Activated CD4-positive, CD25-positive, alpha-beta regulatory T cell (primary cell): ENCODE data around the gene CELF2.

Experiments
- DNase-seq, 4 experiments: peaks; one replicate each; lab custom pipeline; 2025; lab: John Stamatoyannopoulos, UW

The CELF2 gene

DNA sequence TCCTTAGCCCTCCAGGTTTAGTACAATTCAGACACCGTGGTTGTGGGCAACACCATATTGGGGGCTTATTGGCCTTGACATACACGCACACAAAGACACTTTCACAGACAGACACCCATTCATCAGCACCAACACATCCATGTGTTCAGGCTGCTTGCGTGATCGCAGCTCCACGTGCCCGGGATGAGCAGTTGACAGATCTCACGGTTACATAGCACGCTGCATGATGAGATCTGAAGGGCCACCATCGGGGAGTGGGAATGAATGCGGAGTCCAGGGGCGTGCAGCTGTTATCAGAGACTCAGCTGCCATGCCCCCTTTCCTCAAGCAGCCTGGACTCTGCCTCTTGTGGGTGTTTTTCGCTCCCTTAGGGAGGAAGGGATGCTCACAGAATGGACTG, 308.6 kb downstream of the CELF2 start:
- no peak for DNase-seq

DNA sequence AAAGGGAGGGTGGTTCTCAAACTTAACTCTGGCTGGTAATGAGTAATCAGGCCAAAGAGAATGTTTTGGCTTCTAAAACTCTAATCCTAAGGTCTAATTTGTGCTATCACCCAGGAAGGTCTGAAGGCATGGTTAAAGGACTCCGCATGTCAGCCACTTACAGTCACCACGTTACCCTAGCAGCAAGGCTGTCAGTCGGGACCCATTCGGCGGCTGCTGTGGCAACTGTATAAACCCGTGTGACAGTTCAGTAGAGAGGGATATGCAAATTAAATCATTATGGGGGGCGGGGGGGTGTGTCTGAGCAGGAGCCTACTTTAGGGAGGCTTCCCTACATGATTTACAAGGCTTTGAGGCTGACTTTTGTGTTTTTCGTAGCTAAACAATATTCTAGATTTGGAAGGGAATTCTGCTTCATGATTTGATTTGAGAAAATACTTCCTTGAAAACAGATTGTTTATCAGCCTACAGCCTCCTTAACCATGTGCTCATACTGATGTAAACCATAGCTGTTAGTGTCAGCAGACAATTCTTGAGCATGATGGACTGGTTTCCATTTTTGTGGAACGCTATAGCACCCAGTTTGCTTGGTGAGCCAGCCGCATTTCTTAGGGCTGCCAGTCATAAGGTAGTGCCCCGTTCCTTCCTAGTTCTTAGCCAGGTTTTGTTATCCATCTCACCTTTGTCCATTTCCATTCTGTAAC, 309.4 kb downstream of the CELF2 start:
- DNase-seq = no peak

GRCh38 chr10:11328264-11329061, 310.8 kb downstream of the CELF2 start:
- DNase-seq = no peak

DNA sequence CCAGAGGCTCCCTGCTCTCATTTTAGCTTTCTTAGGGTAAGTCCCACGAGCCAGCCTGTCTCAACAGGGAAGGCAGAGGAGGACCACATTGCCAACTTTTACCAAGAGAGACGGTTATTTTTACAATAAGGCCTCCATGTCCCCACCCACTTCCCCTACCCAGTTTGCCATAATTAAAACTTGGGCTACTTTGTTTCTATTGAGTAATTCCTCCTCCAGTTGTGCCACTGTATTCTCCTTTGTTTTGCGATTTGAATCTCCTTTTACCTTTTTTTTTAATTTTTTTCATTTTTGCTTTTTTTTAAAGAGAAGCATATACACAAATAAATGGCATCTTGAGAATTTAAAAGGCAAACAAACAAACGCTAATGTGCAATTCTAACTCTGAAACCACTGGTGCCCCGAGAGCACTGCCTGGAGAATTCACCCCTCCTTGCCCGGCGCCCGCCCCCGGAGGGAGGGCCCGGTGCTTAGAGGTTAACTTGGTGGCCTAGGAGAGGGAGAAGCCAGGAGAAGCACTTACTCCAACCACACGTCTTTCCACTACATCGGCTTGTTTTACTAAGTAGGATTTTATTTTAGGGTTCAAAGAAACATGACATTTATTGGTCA, 311.5 kb downstream of the CELF2 start:
- no peak for DNase-seq

DNA sequence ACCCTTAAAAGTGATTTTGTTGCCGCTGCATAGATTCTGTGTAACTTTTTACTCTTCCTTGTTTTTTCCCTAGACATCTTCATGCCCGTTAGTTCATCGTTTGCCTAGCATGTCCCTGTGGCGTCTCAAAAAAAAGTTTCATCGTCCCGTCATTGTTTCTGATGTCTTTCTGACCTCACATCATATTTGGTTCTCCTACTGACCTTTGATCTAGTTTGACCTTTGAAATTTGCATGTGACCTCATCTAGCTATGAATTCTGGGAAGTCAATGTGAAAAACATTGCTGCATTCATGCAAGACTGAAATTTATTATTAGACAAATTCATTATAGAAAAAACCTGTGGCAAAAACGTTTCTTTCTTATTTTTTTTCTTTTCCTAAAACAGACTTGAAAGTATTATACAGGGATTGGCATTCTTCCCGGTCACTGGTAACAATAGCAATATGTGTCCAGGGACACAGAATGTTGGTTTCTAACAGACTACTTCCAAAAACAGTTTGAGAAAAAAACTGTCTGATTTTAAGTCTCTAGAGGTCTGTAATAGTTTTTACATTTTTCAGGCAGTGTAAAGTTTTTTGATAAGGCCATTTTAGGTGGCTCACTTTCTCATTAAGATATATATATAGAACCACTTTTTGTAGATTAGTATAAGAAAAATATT, 312.8 kb downstream of the CELF2 start:
- no peak for DNase-seq

DNA sequence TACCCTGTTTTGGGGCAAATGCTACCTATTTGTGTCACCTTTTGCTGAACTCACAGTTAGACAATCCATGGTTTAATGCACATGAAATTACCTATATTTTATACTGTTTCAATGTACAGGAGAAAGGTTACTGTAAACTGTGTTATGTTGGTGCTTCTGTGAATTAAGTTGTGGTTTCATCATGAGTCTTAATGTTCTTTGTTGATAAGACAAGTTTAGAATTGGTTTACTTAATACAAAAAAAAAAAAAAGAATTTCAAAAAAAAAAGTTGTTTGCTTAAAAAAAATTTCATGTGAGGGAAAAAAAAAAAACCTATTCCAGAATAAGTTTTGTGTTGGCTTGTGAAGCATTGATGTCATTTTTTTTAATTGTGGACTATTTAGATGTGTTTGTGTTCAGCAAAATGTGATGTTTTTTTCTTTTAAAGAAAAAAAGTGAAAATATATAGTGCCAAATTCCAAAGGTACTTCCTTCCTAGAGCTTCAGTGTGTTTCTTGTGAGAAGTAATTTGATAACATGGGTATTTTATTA, 313.4 kb downstream of the CELF2 start:
- DNase-seq = no peak

GRCh38 chr10:11331726-11332125, 314.1 kb downstream of the CELF2 start:
- DNase-seq = no peak

DNA sequence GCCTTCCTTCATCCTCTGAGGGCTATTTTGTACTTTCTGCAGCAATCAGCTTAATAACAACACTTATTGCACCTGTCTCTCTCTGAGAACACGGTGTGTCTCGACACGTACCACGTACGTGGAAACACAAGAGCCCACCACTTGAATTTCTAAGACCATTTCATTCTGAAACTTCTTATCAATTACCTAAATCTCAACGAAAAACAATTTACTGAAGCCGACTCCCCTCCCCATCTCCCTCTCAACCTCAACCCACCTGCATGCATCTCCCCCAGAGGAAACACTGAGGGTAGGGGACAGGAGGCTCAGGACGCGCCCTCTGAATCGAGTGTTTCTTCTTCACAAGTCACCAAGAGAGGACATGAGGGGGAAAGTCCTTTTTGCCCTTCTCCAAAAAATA, 315.2 kb downstream of the CELF2 start:
- no peak for DNase-seq

DNA sequence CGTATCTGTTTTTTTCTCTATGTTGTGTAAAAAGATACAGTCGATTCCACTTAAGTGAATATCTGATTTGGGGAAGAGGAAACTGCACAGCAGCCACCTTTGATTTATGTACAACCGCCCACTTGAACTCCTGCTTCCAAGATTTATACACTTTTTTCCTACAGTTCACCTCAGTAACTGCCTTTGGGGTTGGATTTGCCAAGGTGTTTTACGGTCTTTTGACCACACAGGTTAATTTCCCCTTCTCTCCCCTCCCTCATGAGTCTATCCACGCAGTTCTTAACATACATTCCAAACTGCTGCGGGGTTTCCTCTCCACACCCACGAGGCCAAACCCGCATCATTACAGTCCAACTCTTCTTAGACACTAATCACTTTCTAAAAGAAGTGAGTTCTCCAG, 316.8 kb downstream of the CELF2 start:
- no peak for DNase-seq

DNA sequence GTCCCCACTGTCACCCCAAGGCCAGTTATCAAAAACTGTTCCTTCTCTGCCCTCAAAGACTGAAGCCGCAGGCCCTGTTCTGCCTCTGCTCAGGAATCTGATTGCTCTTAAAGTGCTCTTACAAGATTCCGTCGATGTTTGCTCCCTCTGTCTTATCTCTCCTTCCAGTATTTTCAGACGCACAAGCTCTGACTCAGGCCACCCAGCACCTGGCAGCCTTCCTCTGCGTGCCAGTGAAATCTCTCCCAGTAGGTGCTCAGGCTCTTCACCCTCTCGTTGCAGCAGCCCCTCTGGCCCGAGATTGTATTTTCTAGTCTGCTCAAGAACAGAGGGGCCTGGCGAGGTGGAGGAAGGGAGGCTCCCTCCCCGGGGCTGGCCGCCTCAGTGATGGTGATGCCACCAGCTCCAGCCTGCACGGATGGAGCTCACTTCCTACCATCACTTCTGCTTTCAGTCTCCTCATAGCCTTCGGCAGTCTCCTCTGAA, 317.5 kb downstream of the CELF2 start:
- DNase-seq = no peak

DNA sequence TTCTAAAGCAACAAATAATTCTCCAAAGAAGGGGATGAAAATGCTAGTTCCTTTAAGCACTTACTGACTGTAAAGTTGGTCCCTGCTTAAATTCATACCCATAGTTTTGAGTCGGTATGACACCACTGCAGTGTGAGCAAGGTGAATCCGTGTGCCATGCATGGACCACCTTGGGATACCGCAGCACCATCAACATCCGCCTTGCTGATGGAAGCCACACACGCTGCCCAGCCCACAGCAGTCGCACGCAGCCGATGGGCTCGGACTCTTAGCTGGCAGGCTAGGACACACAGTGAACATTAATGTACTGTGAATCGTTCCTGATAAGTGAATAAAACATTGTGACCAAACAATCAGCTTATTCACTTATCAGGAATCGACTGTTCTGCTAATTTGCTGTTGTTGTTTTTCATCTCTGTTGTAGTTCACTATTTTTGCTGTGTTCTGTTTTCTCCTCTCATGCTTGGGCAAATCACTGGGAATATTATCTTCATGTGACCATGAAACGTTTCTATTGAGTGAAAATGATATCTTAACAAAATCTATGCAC, 318.3 kb downstream of the CELF2 start:
- DNase-seq = no peak

- no peak for DNase-seq
These were observed 319.1 kb downstream of the CELF2 start for GRCh38 chr10:11336722-11337162.

DNA sequence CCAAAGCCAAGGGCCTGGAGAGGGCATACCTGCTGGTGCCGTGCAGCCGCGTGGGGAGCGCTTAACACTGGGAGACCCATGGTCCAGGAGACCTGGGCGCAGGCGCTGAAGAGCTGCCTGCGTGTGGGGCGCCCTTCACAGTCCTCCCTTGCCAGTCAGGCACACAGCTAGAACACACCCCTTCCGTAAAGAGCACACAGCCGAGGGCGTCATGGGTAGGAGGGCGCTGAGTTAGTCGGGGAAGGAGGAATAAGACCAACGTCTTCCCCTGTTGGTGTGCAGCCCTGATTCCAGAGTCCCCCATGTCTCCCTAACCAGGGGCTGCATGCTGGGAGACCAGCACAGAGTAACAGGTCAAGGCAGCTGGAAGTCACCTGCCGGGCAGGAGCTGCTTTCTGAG, 319.8 kb downstream of the CELF2 start:
- DNase-seq = no peak

DNA sequence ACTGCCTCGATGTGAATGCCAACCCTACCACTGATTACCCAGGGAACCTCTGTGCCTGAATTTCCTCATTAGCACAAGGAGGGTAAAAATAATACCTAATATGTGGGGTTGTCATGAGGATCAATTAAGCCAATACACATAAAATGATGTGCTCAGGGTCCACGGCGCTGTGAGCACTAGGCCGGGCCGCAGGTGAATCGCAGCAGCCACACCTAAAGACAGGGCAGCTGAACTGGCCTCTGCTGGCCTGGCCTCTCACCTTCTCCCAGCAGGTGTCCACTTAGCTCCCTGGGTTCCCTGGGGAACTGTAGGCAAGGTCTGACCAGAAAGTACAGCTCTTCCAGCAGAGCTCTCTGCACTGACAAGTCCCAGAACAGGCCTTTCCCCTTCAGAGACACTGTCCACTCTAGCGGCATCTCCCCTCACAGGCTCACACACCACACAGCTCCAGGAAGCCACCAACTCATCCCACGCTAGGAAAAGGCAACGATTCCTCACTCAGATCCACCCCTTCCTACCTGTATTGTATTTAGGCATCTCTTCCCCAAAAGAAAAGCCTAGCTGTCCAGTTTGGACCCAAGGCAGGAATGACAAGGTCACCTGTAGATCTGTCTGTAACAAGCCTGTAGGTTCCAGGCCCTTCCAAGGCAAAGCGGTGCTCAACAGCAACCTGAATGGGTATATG, 320.6 kb downstream of the CELF2 start:
- no peak for DNase-seq

- DNase-seq = no peak
These were observed 321.3 kb downstream of the CELF2 start for GRCh38 chr10:11339013-11339412.

- DNase-seq = no peak
These were observed 322.0 kb downstream of the CELF2 start for GRCh38 chr10:11339660-11340059.

- DNase-seq = no peak
These were observed 323.8 kb downstream of the CELF2 start for GRCh38 chr10:11341283-11341960.

DNA sequence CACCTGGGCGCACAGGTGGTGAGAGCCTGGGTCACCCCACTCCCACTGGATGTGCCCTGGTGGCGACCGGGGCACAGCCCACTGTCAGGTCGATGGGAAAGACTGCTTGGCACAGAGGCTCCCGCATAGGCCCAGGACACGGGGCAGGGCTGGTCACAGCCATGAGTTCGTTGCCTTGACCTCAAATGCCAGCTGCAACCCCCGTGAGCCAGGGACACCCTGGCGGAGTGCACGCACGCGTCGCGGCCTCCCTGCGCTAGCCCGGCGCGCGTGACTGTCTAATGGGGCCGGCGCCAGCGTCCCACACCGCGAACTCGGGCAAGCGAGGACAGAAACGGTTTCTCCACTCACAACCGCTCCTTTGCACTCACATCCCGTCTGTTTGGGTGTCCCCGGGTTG, 326.4 kb downstream of the CELF2 start:
- no peak for DNase-seq

- DNase-seq = no peak
These were observed 326.9 kb downstream of the CELF2 start for GRCh38 chr10:11344550-11344949.

DNA sequence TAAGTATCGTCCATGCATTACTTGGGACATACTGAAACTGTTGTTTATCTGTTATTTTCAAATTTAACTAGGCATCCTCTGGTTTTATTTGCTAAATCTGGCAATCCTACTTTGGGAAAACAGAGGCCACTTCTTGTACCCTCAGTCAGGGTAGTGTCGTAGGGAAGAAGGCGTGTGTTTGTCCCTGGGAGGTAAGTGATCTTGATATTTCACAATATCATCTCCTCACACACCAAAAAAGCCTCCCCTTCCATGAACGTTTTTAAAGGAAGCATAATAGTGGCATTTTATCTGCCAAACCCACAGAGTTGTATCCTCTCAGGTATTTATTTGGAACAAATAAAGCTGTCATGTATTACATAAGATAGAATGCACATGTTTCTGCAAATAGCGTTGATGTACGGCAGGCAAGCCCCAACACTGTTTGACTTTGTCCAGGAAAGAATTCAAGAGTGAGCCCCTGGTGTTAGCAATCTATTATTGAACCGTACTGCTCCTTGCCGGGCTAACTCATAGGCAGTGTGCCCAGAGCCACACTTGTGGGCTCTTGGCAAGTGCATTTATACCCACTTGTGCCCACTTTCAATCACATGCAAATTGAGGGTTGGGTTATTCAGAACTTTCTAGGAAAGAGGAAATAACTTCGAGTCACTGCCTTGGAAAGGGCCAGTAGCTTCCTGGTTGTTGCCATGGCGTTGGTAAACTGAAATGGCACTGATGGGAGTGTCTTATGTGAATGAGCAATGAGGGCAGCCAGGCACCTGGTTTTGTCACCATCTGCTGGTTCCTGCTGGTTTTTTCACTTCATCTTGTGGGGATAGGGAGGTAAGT, 327.8 kb downstream of the CELF2 start:
- DNase-seq = no peak
